Fibroblast of the aortic adventitia (primary cell): ENCODE results near the gene NUDT1. TPM values are rescaled to one million over a fixed set of nuclear protein-coding genes. Genes with fewer than 3 reads are reported as not detected.

Experiments
- DNase-seq: peaks from one replicate; pipeline ENCODE4 v3.0.0-alpha.2; 2010; ENCODE audit warnings: low read depth
- H3K4me3 ChIP-seq: 2 replicates; pipeline ENCODE4 v1.5.1; 2011; ENCODE audit warnings: low read depth, mild to moderate bottlenecking, control low read depth, low read length, moderate library complexity
- CTCF ChIP-seq: IDR thresholded peaks from 2 replicates; pipeline ENCODE4 v1.5.1; 2011; ENCODE audit warnings: mild to moderate bottlenecking, low read length, control low read depth, inconsistent platforms; ENCODE audit not compliant: insufficient read depth
- total RNA-seq: library from RNA; depleted of rRNA; stranded (reverse); fragments of >200 nt; gene quantifications from 2 replicates; pipeline ENCODE4 v1.2.3, GENCODE V29; 2012; ENCODE audit warnings: low replicate concordance

NUDT1 gene
- total RNA-seq, 1 donor: 16.3 TPM

- no peak for TF ChIP-seq CTCF
- DNase-seq: no peak
- H3K4me3 ChIP-seq: no peak overlapping the region
These were observed 58.0 kb downstream of the NUDT1 start for GRCh38 chr7:2299870-2300512.

Other genes starting within 250 kb of the NUDT1 start
- gene MAD1L1, start 9.3 kb upstream of the NUDT1 start, total RNA-seq: 22.9 and 133 TPM in 2 replicates
- 17.7 and 20.7 TPM in 2 replicates for gene MRM2, start within 50 bp of the NUDT1 start, total RNA-seq
- 12.1 and 19.4 TPM in 2 replicates for gene SNX8, start 72.2 kb downstream of the NUDT1 start, total RNA-seq
- 150 and 173 TPM in 2 replicates for gene EIF3B, start 112.6 kb downstream of the NUDT1 start, total RNA-seq
- gene CHST12, start 161.4 kb downstream of the NUDT1 start, total RNA-seq: 2.2 and 4.2 TPM in 2 replicates
- gene GRIFIN, start 234.2 kb downstream of the NUDT1 start, total RNA-seq: not detected in 2 replicates